HG03108 (cell line): ENCODE results near the gene GPR180.

Experiments
- ATAC-seq: cut with Tn5 transposase; IDR thresholded peaks from one replicate; pipeline ENCODE4 v1.9.1; 2021; ENCODE audit warnings: moderate library complexity; ENCODE audit not compliant: unreplicated experiment

The GPR180 gene

GRCh38 chr13:94601446-94602431 lies at the start of gene GPR180:
GPR180 (plus strand) TSS chr13:94601857; CDS start chr13:94601928, 71 bp downstream.
- ATAC-seq: peak; percentile 99

- ATAC-seq: no peak
These were observed 49.6 kb upstream of the GPR180 start for GRCh38 chr13:94552095-94552494.

- no peak for ATAC-seq
These were observed 47.9 kb upstream of the GPR180 start for GRCh38 chr13:94553766-94554165.

GRCh38 chr13:94556041-94556440 lies 45.6 kb upstream of the GPR180 start:
- ATAC-seq: no peak

- ATAC-seq: no peak
These were observed 45.0 kb upstream of the GPR180 start for GRCh38 chr13:94556621-94557020.

GRCh38 chr13:94557684-94558235 lies 43.9 kb upstream of the GPR180 start:
- no peak for ATAC-seq

- no peak for ATAC-seq
These were observed 42.9 kb upstream of the GPR180 start for GRCh38 chr13:94558716-94559115.

- no peak for ATAC-seq
These were observed 42.3 kb upstream of the GPR180 start for GRCh38 chr13:94559222-94559795.

- ATAC-seq: no peak
These were observed 41.5 kb upstream of the GPR180 start for GRCh38 chr13:94560116-94560515.

- no peak for ATAC-seq
These were observed 40.5 kb upstream of the GPR180 start for GRCh38 chr13:94561126-94561525.

- ATAC-seq: no peak
These were observed 34.1 kb upstream of the GPR180 start for GRCh38 chr13:94567581-94567980.

GRCh38 chr13:94568443-94568842 lies 33.2 kb upstream of the GPR180 start:
- ATAC-seq: no peak

GRCh38 chr13:94569615-94570014 lies 32.0 kb upstream of the GPR180 start:
- no peak for ATAC-seq

GRCh38 chr13:94579063-94579462 lies 22.6 kb upstream of the GPR180 start:
- ATAC-seq: no peak

GRCh38 chr13:94583926-94584325 lies 17.7 kb upstream of the GPR180 start:
- no peak for ATAC-seq

GRCh38 chr13:94585543-94586101 lies 16.0 kb upstream of the GPR180 start:
- ATAC-seq: no peak

- ATAC-seq: no peak
These were observed 15.3 kb upstream of the GPR180 start for GRCh38 chr13:94586371-94586770.

- ATAC-seq: no peak
These were observed 13.1 kb upstream of the GPR180 start for GRCh38 chr13:94588541-94588940.

GRCh38 chr13:94590744-94591143 lies 10.9 kb upstream of the GPR180 start:
- ATAC-seq: no peak

GRCh38 chr13:94595001-94595949 lies 6.4 kb upstream of the GPR180 start:
- ATAC-seq: peak; percentile 28
